Vagina (tissue), 2 donors: Measurements from ENCODE around the gene SYTL3. TPM values are rescaled to one million over a fixed set of nuclear protein-coding genes. Genes with fewer than 3 reads are reported as not detected.

ENCODE experiments used
- DNase-seq, 2 donors: peaks; one replicate each; pipeline ENCODE4 v3.0.0-alpha.2; 2017; ENCODE audit errors: extremely low spot score in 2 of 2
- H3K27ac ChIP-seq: fragments of 200-600 bp; sonication (generic); one replicate; pipeline ENCODE4 v1.5.1; 2019
- H3K27me3 ChIP-seq: fragments of 200-600 bp; sonication (generic); one replicate; pipeline ENCODE4 v1.5.1; 2019
- H3K36me3 ChIP-seq, 2 donors: fragments of 200-600 bp; sonication (generic); one replicate each; pipeline ENCODE4 v1.5.1; 2017 to 2019
- H3K4me1 ChIP-seq: fragments of 200-600 bp; sonication (generic); one replicate; pipeline ENCODE4 v1.5.1; 2019
- H3K4me3 ChIP-seq, 2 donors: fragments of 200-600 bp; sonication (generic); 1 replicate in 1 of 2; 2 replicates in 1 of 2; pipeline ENCODE4 v1.5.1; 2016 to 2019
- H3K9me3 ChIP-seq: fragments of 200-600 bp; sonication (generic); one replicate; pipeline ENCODE4 v1.5.1; 2019
- POLR2A ChIP-seq, 2 donors: fragments of 450-650 bp; IDR thresholded peaks; one replicate each; pipeline ENCODE4 v1.6.1; 2017; ENCODE audit warnings: antibody characterized with exemption in 2 of 2, mild to moderate bottlenecking in 2 of 2, moderate library complexity in 2 of 2
- POLR2AphosphoS5 ChIP-seq, 2 donors: sonication (generic); formaldehyde crosslinking; IDR thresholded peaks; one replicate each; pipeline ENCODE4 v1.9.0; 2017; ENCODE audit warnings: antibody characterized with exemption in 2 of 2, mild to moderate bottlenecking in 2 of 2, low read depth in 1 of 2; ENCODE audit not compliant: insufficient read depth in 1 of 2
- intact Hi-C: fragments of 100-400 bp; cut with DNase I; formaldehyde crosslinking; loops from one replicate; pipeline ENCODE4 v1.15.1; 2023
- total RNA-seq: library from RNA; depleted of rRNA; stranded (reverse); fragments of >200 nt; gene quantifications from one replicate; pipeline ENCODE4 v1.2.3, GENCODE V29; 2016
- TF ChIP-seq, protein P1 (sequence below), 3 experiments: fragments of 450-650 bp in 2 of 3; fragments of 200-600 bp in 1 of 3; sonication (generic) in 1 of 3; IDR thresholded peaks; one replicate each; pipeline ENCODE4 v1.5.1; 2017 to 2019; ENCODE audit warnings: antibody characterized with exemption in 3 of 3, mild to moderate bottlenecking in 2 of 3, moderate library complexity in 2 of 3

The SYTL3 gene
- total RNA-seq, 1 donor from 2014 or later, result 10.8 TPM

DNA sequence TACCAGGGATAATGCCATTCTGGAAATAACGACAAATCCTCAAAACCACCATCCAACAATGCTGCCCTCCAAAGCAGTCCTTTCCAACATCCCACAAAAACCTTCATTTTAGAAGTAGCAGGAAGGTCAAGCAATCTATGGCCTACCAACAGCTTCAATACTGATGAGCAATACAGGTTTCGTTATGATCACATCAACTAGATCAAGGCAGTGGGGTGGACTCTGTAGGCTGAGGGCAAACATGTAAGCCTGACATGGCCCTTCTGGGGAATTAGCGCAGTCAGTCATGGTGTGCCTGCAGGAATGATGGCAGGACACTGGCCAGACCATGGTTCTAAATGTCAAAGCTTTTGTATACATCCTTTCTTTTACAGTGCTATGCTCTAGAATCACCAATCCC, 127.7 kb downstream of the SYTL3 start:
- no peak for TF ChIP-seq POLR2A (IDR thresholded peaks at IDR 0.05)
- TF ChIP-seq POLR2AphosphoS5 (IDR thresholded peaks at IDR 0.05; ENCODE audit: insufficient read depth in 1 of 2, low read depth in 1 of 2), result no peak
- TF ChIP-seq, protein P1, sequence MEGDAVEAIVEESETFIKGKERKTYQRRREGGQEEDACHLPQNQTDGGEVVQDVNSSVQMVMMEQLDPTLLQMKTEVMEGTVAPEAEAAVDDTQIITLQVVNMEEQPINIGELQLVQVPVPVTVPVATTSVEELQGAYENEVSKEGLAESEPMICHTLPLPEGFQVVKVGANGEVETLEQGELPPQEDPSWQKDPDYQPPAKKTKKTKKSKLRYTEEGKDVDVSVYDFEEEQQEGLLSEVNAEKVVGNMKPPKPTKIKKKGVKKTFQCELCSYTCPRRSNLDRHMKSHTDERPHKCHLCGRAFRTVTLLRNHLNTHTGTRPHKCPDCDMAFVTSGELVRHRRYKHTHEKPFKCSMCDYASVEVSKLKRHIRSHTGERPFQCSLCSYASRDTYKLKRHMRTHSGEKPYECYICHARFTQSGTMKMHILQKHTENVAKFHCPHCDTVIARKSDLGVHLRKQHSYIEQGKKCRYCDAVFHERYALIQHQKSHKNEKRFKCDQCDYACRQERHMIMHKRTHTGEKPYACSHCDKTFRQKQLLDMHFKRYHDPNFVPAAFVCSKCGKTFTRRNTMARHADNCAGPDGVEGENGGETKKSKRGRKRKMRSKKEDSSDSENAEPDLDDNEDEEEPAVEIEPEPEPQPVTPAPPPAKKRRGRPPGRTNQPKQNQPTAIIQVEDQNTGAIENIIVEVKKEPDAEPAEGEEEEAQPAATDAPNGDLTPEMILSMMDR (IDR thresholded peaks at IDR 0.05), result no peak
- peaks cover 23% of the 10 kb centered on the region for H3K4me1 ChIP-seq
- DNase-seq, result no peak
- H3K27me3 ChIP-seq, result no peaks in the 10 kb centered on the region
- H3K9me3 ChIP-seq, result no peaks in the 10 kb centered on the region
- no peak overlapping the region for H3K27ac ChIP-seq
- peaks cover 0 to 51% of the 10 kb centered on the region in 2 donors for H3K36me3 ChIP-seq
- intact Hi-C loops, result no loop called here
- H3K4me3 ChIP-seq, result no peak overlapping the region

DNA sequence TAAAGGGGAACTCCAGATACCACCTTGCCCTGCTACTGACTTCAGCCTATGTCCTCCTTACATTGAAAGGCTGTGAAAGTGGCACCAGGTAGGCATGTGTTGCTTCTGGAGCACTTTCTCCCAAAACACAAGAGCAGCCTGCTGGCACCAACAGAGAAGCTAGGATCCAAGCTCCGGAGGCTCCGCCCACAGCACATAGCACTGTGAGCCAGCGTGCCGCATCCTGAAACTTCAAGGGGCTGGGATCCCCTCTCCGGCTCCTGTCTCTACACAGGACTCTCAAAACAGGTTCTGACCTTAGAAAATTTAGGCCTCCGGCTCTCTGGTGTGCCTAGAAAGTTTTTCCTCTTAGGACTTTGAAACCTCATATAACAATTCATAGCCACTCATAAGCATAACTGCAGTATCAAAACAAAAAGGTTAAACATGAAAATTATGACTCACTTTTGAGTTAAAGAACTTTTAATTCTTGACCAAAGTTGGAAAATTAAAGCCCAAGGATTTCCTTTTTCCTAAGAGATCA, 128.2 kb downstream of the SYTL3 start:
- H3K9me3 ChIP-seq, result no peaks in the 10 kb centered on the region
- H3K27ac ChIP-seq, result no peak overlapping the region
- peaks cover 0 to 57% of the 10 kb centered on the region in 2 donors for H3K36me3 ChIP-seq
- no peaks in the 10 kb centered on the region for H3K27me3 ChIP-seq
- DNase-seq, result no peak
- intact Hi-C loops, result no loop called here
- TF ChIP-seq, protein P1 (IDR thresholded peaks at IDR 0.05), result no peak
- no peak for TF ChIP-seq POLR2A (IDR thresholded peaks at IDR 0.05)
- TF ChIP-seq POLR2AphosphoS5 (IDR thresholded peaks at IDR 0.05; ENCODE audit: insufficient read depth in 1 of 2, low read depth in 1 of 2), result no peak
- no peak overlapping the region for H3K4me3 ChIP-seq
- H3K4me1 ChIP-seq, result peaks cover 19% of the 10 kb centered on the region

DNA sequence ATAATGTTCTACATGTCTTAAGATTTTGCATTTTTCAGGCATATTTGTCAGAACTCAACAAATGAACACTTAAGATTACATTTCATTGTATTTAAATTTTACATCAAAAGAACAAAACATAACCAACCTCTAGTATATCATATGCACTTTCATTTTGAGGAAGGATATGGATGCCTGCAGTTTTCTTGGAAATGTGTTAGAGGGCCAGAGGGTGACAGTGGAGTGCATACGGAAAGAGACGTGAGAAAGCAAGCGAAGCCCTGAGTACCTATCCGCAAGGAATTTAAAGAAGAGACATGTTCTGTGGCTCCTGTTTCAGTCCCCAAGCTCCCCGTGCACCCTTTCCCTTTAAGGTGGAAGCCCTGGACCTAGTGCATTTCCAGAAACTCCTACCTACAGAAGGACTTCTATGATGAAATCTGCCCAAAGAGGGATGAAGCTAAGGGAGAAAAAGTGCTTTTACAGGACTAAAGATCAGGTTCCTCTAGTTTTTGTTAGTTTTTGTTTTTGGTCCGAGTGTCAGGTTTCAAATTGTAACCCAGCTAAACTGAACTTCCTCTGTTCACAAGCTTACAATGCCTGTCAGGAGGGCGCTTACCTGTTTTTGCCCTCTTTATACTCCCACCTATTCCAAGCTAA, 130.5 kb downstream of the SYTL3 start:
- peaks cover 0 to 71% of the 10 kb centered on the region in 2 donors for H3K36me3 ChIP-seq
- intact Hi-C loops, result no loop called here
- H3K27me3 ChIP-seq, result no peaks in the 10 kb centered on the region
- TF ChIP-seq, protein P1 (IDR thresholded peaks at IDR 0.05), result no peak
- no peak for TF ChIP-seq POLR2AphosphoS5 (IDR thresholded peaks at IDR 0.05; ENCODE audit: insufficient read depth in 1 of 2, low read depth in 1 of 2)
- TF ChIP-seq POLR2A (IDR thresholded peaks at IDR 0.05), result no peak
- no peak overlapping the region for H3K27ac ChIP-seq
- no peak overlapping the region for H3K4me3 ChIP-seq
- H3K9me3 ChIP-seq, result no peaks in the 10 kb centered on the region
- peaks cover 6% of the 10 kb centered on the region for H3K4me1 ChIP-seq
- DNase-seq, result no peak

DNA sequence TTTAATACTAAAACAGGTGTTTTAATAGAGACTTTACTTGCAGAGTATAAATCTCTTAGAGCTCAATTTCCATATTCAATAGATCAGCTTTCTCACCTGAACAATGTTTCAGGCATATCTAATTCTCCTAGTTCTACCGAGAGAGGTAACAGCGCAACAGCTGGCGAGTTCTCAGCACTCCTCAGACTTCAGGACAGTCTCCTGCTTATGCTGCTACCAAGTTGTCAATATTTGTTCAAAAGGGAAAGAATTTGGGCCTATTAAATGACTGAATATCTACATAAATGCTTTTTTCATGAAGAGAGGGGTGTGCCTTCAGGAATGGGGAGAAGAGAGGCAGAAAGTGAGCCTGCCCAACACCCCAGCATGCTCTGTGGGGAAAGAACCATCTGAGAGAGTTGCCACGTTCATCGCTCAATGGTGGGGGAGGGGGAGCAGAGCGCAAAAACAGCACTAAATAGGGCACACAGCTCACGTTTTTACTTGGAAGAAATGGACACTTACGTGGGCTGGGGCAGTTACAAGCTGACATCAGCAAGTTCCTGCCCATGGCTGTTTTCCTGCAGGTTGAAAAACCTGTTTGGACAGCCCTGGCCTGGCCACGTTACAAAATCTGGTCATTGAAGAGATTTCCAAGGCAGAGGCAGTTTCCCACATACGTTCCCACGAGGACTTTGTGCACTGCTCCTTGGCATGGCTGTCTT, 131.3 kb downstream of the SYTL3 start:
- Histone ChIP-seq H3K9me3 (no peaks in the 10 kb centered on the region), H3K36me3 (peaks cover 0 to 70% of the 10 kb centered on the region in 2 donors), H3K27me3 (no peaks in the 10 kb centered on the region), H3K4me3 (no peak overlapping the region), H3K4me1 (peaks cover 6% of the 10 kb centered on the region), H3K27ac (peak overlapping the region; percentile 56)
- intact Hi-C loops, result no loop called here
- DNase-seq, result peak in 1 of 2 donors; percentile 83
- TF ChIP-seq, protein P1 (IDR thresholded peaks at IDR 0.05), result no peak
- TF ChIP-seq POLR2AphosphoS5 (IDR thresholded peaks at IDR 0.05; ENCODE audit: insufficient read depth in 1 of 2, low read depth in 1 of 2) (peak in 1 of 2 donors; percentile 43), POLR2A (IDR thresholded peaks at IDR 0.05) (no peak)
